Left forelimb (tissue), 1 donor: ENCODE data around the gene MYADML2.
"Not testable (repeated sequence)": the region's sequence is repeated elsewhere in the genome, so short reads cannot be mapped to it uniquely, and the experiment has no call there.

Source experiments
- DNase-seq: peaks from one replicate; pipeline ENCODE4 v3.0.0-alpha.2; 2018; ENCODE audit warnings: low spot score

Gene MYADML2

GRCh38 chr17:81958633-81959342, 11.8 kb upstream of the MYADML2 start:
- no peak for DNase-seq

- DNase-seq, result no peak
Observed at GRCh38 chr17:81957691-81958432, 10.8 kb upstream of the MYADML2 start.

- DNase-seq, result peak; percentile 52
Observed at GRCh38 chr17:81956607-81957589, 9.9 kb upstream of the MYADML2 start.

DNA sequence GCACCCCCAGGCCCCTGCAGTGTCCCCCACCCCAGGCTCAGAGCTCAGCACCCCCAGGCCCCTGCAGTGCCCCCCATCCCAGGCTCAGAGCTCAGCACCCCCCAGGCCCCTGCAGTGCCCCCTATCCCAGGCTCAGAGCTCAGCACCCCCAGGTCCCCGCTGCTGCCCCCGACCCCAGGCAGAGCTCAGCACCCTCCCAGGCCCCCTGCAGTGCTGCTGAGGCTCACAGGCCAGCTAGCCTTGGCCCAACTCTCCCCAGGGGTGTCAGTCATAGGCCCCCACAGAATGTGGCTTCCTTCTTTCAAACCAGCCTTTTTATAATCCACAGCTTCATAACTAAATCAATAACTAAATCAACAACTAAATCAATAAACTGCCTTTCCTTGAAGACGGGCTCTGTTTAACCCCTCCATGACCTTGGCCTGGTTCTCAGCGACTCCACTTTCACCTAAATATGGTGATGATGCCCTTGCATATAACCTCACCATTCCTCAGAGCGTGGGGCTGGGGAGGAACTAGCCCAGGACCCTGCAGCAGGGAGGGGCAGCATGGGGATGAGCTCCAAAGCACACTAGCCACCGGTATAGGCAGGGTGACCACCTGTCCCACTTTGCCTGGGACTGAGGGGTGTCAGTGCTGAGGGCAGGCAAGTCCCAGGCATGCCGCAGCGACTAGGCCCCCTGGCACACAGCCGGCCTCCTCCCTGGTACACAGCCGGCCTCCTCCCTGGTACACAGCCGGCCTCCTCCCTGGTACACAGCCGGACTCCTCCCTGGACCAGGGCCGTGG, 8.9 kb upstream of the MYADML2 start:
- no peak for DNase-seq

DNA sequence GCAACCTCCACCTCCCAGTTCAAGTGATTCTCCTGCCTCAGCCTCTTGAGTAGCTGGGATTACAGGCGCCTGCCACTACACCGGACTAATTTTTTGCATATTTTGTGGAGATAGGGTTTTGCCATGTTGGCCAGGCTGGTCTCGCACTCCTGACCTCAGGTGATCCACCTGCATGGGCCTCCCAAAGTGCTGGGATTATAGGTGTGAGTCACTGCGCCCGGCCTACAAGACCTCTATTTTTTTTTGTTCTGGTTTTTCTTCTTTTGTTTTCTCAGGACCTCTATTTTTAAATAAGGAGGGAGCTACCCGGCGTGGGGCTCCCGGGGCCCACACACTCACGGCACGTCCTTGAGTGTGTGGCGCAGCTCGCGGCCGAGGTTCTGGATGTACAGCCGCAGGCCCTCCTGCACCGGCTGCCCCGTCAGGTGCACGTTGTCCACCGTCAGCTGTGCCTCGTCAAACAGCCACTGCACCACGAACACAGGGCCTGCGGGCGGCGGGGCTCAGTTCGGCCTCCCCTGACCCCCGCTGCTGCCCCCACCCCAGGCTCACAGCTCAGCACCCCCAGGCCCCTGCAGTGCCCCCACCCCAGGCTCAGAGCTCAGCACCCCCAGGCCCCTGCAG, 8.1 kb upstream of the MYADML2 start:
- no peak for DNase-seq

- no peak for DNase-seq
Observed at GRCh38 chr17:81954131-81955057, 7.4 kb upstream of the MYADML2 start.

GRCh38 chr17:81953443-81953842, 6.4 kb upstream of the MYADML2 start:
- not testable (repeated sequence) for DNase-seq

- DNase-seq, result no peak
Observed at GRCh38 chr17:81952792-81953228, 5.8 kb upstream of the MYADML2 start.

GRCh38 chr17:81951785-81952684, 5.0 kb upstream of the MYADML2 start:
- no peak for DNase-seq

- DNase-seq, result no peak
Observed at GRCh38 chr17:81950501-81950900, 3.5 kb upstream of the MYADML2 start.

DNA sequence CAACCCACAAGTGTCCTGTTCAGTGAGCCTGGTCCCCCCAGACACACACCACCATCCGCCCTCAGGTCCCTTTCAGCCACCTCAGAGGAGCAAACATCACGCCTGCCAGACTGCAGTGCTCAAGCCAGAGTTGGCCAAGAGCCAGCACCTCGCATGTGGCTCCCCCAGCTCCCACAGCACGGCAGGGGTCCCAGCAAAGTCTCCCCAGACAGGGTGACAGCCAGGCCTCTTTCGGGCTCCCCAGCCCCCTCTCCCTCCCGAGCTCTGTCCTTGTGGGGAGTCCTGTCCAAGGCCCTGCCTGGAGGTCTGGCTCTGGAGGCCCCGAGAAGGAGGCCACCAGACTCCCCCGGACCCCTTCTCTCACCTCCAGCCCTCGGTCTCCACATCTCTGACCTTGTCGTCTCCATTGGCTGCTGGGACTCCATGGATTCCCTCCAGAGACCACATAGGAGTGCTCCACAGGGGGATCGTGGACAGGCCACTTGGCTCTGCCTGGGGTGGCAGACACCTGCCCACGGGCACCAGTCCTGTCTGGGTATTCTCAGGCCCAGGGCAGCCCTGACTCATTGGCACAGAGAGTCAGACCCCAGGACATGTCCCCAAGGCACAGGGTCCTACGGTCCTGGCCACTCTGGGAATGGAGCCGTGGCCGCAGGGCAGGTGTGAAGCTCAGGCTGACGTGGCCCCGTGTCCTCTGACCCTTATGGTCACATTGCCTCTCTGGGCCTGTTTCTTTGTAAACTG, 1.8 kb upstream of the MYADML2 start:
- no peak for DNase-seq

DNA sequence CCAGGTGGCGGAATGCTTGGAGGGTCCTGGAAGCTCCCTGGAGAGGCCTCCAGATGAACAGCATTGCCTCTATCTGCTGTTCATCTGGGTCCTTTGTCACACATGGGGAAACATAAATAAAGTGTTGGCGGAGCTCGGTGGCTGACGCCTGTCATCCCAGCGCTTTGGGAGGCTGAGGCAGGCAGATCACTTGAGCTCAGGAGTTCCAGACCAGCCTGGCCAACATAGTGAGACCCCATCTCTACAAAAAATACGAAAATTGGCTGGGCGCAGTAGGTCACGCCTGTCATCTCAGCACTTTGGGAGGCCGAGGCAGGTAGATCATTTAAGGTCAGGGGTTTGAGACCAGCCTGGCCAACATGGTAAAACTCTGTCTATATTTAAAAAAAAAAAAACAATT, 2.2 kb downstream of the MYADML2 start:
- no peak for DNase-seq

DNA sequence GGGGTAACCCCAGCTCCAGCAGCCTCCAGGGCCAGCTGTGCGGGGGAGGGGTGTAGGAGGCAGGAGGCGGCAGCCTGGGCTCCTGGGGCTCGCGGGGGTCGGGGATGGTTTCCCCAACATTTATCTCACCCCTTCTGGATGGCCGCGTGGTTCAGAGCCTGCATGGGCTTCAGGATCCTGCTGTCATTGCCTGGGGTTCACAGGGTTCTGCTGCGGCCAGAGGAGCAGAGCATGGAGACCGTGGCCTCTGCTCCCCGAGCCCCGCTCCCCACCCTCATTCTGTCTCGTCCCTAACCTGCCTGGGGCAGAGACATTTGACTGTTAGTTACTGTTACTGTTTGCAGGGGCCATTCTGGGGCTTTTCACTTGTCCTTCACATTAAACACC, 4.9 kb downstream of the MYADML2 start:
- no peak for DNase-seq

DNA sequence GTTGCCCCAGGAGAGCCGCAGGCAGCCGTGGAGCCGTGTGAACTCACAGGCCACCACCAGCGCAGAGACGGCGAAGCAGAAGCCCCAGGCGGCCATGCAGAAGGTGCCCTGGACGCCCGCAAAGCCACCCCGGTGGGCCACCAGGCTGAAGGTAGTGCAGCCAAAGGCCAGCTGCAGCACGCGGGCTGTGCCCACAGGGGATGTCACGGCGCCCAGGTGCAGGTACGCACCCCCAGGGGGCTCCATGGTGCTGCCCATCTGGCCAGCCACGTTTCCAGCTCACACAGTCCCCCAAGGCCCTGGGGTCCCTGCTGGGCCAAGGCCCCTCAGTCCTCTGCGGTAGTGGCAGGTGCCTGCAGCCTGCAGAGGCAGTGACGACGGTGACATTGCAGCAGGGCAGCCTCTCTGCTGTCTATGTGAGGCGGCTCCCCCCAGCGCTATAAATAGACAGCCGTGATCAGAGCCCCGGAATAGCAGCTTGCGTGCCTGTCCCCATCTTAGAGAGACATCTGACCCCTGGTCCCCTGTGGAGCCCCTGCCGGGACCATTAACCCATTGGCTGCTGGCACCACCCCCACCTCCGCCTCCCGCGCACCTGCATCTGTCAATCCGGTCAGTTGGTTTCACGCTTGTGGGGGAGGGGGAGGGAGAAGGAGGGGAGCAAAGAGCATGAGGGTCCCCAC, 5.4 kb downstream of the MYADML2 start:
- DNase-seq, result no peak

GRCh38 chr17:81940538-81941483, 6.2 kb downstream of the MYADML2 start:
- no peak for DNase-seq

GRCh38 chr17:81939881-81940385, 7.1 kb downstream of the MYADML2 start:
- DNase-seq, result no peak
